HCT116 (cell line): ENCODE data around the gene CD58.

ENCODE experiments used
- CBX3 ChIP-seq: IDR thresholded peaks from 2 replicates; pipeline ENCODE4 v1.6.1; 2012; ENCODE audit warnings: low read depth
- CTCF ChIP-seq, 3 experiments: fragments of 200-600 bp in 1 of 3; sonication (generic) in 1 of 3; IDR thresholded peaks in 2 of 3; conservative IDR thresholded peaks in 1 of 3; 2 replicates each; pipeline ENCODE4 v1.5.1; 2012 to 2017; ENCODE audit warnings: low read depth in 2 of 3, low read length in 2 of 3, antibody characterized with exemption in 1 of 3, borderline replicate concordance in 1 of 3, control low read depth in 1 of 3, mild to moderate bottlenecking in 1 of 3, mixed read lengths in 1 of 3, mixed run types in 1 of 3, moderate library complexity in 1 of 3; ENCODE audit not compliant: insufficient read depth in 1 of 3
- EZH2 ChIP-seq: fragments of 200-600 bp; sonication (generic); IDR thresholded peaks from 2 replicates; pipeline ENCODE4 v1.6.1; 2017; ENCODE audit warnings: antibody characterized with exemption, mixed run types
- EZH2phosphoT487 ChIP-seq: fragments of 200-600 bp; IDR thresholded peaks from 2 replicates; pipeline ENCODE4 v1.6.1; 2018; ENCODE audit warnings: antibody characterized with exemption, borderline replicate concordance
- MAX ChIP-seq: IDR thresholded peaks from 2 replicates; pipeline ENCODE4 v1.6.1; 2012
- POLR2A ChIP-seq: IDR thresholded peaks from 2 replicates; pipeline ENCODE4 v1.7.0; 2011; ENCODE audit warnings: borderline replicate concordance; ENCODE audit not compliant: insufficient read depth, insufficient read length; ENCODE audit errors: extremely low read depth
- POLR2AphosphoS5 ChIP-seq: IDR thresholded peaks from 2 replicates; pipeline ENCODE4 v1.6.1; 2011; ENCODE audit warnings: mild to moderate bottlenecking, low read depth, low read length, moderate library complexity
- RAD21 ChIP-seq: IDR thresholded peaks from 2 replicates; pipeline ENCODE4 v1.6.1; 2012; ENCODE audit warnings: low read depth, mild to moderate bottlenecking
- SP1 ChIP-seq: IDR thresholded peaks from 2 replicates; pipeline ENCODE4 v1.6.1; 2012; ENCODE audit warnings: low read depth
- SRF ChIP-seq: IDR thresholded peaks from 2 replicates; pipeline ENCODE4 v1.6.1; 2012; ENCODE audit warnings: low read depth
- TCF7L2 ChIP-seq: IDR thresholded peaks from 2 replicates; pipeline ENCODE4 v1.7.0; 2011; ENCODE audit warnings: borderline replicate concordance, inconsistent platforms; ENCODE audit not compliant: insufficient read depth, insufficient read length; ENCODE audit errors: extremely low read depth
- ZFX ChIP-seq: fragments of 450-650 bp; IDR thresholded peaks from 2 replicates; pipeline ENCODE4 v1.6.1; 2017

GRCh38 chr1:116492358-116492811 lies 78.4 kb downstream of the CD58 start:
- TF ChIP-seq CTCF (IDR thresholded peaks at IDR 0.05 in 2 of 3, conservative IDR thresholded peaks at IDR 0.05 in 1 of 3; ENCODE audit: borderline replicate concordance in 1 of 3, insufficient read depth in 1 of 3, low read depth in 2 of 3, low read length in 2 of 3), result no peak
- TF ChIP-seq EZH2, result no peak
- TF ChIP-seq POLR2A, result no peak
- no peak for TF ChIP-seq POLR2AphosphoS5
- no peak for TF ChIP-seq RAD21
- TF ChIP-seq ZFX, result no peak
- TF ChIP-seq EZH2phosphoT487, result no peak
- TF ChIP-seq CBX3, result no peak
- TF ChIP-seq MAX, result no peak
- TF ChIP-seq SP1, result no peak
- no peak for TF ChIP-seq SRF
- TF ChIP-seq TCF7L2, result no peak
